ENCODE results near the gene MGAT4A.
A peak's percentile ranks its signal among the peaks of the same experiment; 100 is the strongest.
"Not testable (repeated sequence)": the region's sequence is repeated elsewhere in the genome, so short reads cannot be mapped to it uniquely, and the experiment has no call there.

The MGAT4A gene

DNA sequence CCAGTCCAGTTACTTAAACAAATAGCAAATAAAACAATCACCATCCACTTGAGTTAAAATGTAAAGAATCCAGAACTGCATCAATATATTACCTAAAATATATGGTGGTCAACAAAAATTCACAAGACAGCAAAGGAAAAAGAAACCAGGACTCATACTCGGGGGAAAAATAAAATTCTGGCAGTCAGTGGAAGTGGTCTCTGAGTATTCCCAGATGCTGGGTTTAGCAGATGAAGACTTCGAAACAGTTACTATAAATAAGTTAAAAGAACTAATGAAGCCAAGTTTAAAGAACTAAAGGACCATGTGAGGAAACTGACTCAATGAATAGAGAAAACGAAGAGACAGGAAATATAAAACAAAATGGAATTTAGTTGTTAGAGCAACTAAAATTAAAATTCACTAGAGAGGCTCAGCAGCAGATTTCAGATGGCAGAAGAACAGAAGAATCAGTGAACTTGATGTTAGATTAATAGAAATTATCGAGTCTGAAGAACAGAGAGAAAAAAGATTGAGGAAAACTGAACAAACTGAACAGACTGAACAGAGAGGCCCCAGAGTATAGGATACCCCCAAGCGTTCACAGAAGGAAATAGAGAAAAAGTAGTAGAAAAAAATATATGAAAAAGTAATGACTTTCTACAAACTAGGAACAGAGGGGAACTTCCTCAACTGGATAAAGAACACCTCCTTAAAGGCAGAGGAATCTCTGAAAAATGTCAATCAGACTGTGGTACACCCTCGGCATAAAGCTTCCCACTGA lies 27.9 kb downstream of the MGAT4A start:
- no peak for DNase-seq (ENCODE audit: low spot score)

DNA sequence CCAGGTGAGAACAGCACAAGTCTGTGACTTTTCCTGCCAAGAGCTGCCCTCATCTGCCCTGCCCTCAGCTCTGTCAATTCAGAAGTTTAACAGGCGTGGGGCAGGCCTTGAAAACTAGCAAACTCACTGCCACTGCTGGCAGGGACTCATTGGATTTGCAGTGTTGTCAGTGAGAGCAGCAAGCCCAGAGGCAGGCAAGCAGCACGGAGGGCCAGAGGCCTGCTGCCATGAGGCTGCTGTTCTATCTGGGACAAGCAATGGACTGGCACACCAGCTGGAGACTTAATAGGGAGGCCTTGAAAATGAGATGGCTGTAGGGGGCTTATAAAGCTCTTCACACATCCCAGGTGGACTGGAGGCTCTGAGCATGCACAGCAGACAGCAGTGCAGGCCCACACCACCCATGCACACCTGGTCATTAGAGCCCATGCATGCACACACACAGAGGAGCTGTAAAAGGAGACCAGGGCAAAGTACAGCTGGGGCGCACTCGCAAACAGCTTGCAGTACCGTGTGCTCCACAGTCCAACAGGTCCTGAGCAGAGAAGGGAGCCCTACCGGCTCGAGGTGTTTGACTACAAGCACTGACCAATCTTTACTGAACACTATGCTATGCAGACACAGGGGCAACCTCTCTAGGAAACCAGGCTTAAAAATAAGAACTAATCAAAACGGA lies 28.7 kb downstream of the MGAT4A start:
- DNase-seq (ENCODE audit: low spot score), result peak; percentile 24

DNA sequence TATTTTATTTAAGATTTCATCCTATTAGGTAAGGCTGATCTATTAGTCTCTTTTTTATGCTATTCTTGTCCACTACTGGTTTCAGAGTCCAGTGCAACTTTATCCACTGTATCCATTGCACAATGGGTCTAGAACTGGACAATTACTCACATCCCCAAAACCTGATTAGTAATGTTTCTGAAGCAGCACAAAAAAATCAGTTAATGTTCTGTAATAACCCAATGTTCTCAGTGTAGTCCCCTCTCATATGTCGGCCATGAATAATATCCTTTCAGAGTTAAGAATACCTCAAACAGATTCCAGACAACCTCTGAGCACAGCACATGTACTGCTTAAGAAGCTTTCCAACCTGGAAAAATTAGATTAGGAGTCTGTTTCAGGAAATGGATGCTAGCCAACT lies 29.7 kb downstream of the MGAT4A start:
- no peak for DNase-seq (ENCODE audit: low spot score)

GRCh38 chr2:98698896-98699295 lies 32.0 kb downstream of the MGAT4A start:
- no peak for DNase-seq (ENCODE audit: low spot score)

DNA sequence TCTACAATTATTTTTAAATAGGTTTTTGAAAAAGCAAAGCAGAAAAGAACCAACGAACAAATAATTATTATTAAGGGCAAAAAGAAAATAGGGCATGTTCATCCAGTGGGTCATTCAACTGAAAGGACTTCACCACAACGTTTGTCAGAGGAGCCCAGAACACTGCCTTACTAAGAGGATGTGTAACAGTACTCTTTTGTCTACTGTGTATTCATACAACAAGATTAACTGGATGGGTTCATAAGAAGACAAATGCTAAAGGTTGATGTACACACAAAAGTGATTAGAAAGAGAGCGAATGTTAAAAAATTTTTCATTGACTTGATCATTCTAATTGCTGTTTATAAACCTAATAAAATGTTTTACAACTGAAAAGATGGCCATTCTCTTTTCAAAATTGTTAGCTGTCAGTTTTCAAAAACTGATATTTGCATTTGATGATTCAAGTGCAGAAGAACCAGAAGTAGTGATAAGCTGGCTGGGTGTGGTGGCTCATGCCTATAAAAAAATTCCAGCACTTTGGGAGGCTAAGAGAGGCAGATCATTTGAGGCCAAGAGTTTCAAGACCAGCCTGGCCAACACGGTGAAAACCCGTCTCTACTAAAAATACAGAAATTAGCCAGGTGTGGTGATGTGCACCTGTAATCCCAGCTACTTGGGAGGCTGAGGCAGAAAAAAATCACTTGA lies 33.1 kb downstream of the MGAT4A start:
- no peak for DNase-seq (ENCODE audit: low spot score)

DNA sequence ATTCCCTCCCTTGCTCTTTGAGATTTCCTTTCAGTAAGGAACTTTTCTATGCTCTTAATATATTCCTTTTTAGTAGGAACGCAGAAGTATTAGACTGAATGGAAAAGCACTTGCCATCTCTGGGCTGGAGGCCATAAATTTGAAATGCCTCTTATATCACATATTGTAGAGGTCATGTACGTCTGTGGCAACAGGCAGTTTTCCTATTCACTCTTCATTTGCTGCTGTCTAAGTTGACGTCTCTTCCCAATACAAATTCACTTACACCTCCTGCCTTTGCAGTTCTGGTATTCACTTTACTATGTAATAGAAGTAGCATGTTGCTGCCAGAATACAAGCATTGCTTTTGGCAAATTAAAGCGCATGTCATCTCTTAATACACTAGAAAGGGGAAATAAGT lies 34.7 kb downstream of the MGAT4A start:
- no peak for DNase-seq (ENCODE audit: low spot score)

DNA sequence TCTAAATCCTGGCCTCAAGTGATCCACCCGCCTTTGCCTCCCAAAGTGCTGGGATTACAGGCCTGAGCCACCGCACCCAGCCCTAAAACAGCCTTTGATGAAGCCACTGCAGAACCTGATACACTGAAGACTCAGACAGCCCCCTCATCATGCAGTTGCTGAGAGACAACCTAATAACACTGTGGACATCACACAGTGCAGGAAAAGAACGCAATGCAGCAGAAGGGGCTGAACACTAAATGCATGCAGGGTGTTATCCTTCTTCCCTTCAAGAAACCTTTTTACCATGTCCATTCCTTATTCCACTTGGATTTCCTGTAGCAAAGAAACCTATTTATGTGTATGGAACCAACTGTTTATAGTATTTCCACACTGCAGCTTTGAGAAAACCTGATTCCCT lies 35.7 kb downstream of the MGAT4A start:
- DNase-seq (ENCODE audit: low spot score), result no peak

- no peak for DNase-seq (ENCODE audit: low spot score)
Observed at GRCh38 chr2:98693477-98693876, 37.5 kb downstream of the MGAT4A start.

GRCh38 chr2:98692090-98693054 lies 38.6 kb downstream of the MGAT4A start:
- DNase-seq (ENCODE audit: low spot score), result no peak

GRCh38 chr2:98691303-98691702 lies 39.6 kb downstream of the MGAT4A start:
- DNase-seq (ENCODE audit: low spot score), result peak; percentile 42

- DNase-seq (ENCODE audit: low spot score), result no peak
Observed at GRCh38 chr2:98685930-98686887, 44.7 kb downstream of the MGAT4A start.

DNA sequence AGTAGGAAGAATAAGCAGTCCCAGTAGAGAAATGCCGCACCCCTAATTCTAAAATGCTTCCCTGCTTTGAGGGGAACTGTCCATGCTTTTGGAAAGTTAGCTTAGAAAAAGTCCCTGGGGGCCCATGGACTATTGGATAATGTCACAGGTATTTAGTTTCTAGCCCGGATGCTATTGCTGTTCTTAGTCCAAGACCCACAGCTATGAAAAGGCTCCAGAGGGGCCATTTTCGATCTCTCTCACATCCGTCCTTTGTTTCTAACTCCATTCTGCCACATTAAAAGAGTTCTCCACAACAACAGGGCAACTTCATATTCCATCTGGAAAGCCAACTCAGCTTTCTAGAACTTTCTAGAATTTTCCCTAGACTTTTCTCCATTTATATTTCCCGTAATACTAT lies 47.2 kb downstream of the MGAT4A start:
- DNase-seq (ENCODE audit: low spot score), result no peak

DNA sequence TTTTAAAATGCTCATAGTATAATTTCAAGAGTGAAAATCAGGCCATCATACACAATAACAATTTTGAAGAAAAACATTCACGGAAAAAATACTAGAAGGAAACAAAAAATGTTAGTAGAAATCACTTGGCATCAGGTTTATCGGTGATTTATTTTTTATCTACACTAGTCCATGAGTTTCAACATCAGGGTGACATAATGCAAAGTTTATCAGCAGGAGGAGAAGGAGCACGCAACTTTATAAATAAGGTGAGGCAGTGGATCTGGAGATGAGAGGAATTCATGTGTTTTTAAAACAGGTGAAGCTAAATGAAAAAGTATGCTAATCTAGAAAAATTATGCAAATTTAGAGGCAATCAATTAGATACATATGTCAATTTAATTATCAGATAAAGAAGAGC lies 54.2 kb downstream of the MGAT4A start:
- no peak for DNase-seq (ENCODE audit: low spot score)

- no peak for DNase-seq (ENCODE audit: low spot score)
Observed at GRCh38 chr2:98674233-98674964, 56.5 kb downstream of the MGAT4A start.

DNA sequence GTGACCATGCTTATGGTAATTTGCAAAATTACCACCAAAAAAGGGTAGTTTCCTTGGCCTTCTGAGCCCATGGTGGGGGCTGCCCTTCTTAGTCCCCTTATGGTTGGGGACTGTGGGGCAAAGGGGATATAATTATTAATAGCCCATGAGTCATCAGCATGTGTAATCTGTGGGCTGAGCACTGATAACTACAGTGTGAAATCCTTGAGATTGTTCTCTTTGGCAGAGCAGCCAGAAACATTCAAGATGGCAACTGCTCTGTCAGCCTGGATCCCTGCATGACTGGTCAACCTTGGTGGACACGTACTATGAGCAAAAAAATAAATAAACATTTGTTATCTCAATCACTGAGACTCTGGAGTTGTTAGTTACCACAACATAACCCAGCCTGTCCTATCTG lies 61.3 kb downstream of the MGAT4A start:
- DNase-seq (ENCODE audit: low spot score), result no peak

- no peak for DNase-seq (ENCODE audit: low spot score)
Observed at GRCh38 chr2:98665677-98666076, 65.3 kb downstream of the MGAT4A start.

DNA sequence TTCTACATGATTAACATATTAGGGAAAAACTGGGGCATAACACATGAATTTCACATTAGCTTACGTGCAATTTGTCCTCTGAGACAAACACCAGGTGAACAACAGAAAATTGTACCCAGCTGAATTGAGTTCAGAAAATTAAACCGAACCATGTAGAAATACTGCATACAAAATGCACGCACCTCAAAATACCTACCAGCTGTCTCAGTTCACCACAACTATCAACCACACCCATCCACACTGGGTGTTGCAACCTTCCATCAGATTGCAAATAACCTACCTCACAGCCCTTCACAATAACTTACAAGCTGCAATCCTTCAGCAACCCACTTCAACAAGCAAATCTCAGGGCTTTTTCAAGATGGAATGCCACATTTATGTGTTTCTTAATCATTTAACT lies 66.6 kb downstream of the MGAT4A start:
- DNase-seq (ENCODE audit: low spot score), result no peak

- no peak for DNase-seq (ENCODE audit: low spot score)
Observed at GRCh38 chr2:98663511-98664090, 67.3 kb downstream of the MGAT4A start.

- DNase-seq (ENCODE audit: low spot score), result not testable (repeated sequence)
Observed at GRCh38 chr2:98659491-98659840, 71.5 kb downstream of the MGAT4A start.
